T-helper 22 cell (primary cell): ENCODE data around the gene DLG5.
"Not testable (repeated sequence)": the region's sequence is repeated elsewhere in the genome, so short reads cannot be mapped to it uniquely, and the experiment has no call there.

Experiments
- DNase-seq: peaks from one replicate; pipeline ENCODE4 v3.0.0-alpha.2; 2020; ENCODE audit warnings: low read depth

The DLG5 gene

GRCh38 chr10:77768039-77768438 is 158.5 kb downstream of the DLG5 start:
- no peak for DNase-seq

DNA sequence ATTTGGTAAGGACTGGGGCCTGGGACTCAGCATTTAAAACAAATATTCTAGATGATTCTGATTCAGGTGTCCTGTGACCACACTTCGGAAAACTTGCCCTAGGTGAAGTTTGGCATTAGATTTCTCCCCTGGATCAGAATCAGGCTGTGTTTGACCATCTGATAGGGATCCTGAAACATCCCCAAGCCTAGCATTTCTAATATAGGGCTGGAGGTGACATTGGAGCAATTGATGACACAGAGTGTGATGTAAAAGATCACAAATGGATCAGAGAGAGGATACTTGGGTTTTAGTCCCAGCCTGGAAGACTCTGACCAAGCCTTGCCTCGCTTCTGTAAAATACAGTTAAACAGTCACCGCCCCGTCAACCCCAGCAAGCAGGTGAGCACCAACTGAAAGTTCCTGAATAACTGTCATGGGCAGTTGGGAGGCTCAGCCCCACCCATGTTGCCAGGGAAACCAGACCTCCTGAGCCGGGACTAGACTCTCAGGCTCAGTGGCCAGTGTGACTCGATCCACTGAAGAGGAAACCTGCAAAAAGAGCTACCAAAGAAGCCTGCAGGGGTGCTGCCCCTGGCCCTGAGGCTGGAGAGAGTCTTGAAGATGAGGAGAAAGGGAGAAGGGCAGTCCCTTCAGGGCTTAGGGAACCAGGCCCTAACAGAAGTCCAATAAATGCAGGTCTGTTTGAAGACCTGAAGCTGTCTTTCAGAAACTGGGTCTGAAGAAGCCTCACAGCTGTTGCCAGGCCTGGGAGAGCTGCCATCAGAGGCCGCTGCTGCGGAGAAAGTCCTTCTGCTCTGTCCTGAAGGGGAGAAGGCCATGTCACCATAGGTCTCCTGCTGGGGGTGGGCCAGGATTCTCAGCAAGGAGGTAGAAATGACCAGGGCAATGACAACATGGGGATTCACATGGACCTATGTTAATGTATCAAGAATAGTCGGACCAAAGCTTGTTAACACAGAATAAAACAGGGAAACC is 162.8 kb downstream of the DLG5 start:
- DNase-seq, result no peak

DNA sequence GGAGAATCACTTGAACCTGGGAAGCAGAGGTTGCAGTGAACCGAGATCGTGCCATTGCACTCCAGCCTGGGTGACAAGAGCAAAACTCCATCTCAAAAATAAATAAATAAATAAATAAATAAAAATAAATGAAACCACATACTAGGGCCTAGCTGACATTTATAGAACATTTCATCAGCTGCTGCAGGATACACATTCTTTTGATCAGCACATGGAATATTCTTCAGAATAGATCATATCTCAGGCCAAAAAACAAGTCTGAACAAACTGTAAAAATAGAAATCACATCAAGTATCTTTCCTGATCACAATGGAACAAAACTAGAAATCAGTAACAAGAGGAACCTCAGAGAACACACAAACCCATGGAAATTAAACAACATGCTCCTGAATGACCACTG is 168.1 kb downstream of the DLG5 start:
- not testable (repeated sequence) for DNase-seq

- no peak for DNase-seq
Observed at GRCh38 chr10:77756319-77757232, 170.0 kb downstream of the DLG5 start.

- DNase-seq, result no peak
Observed at GRCh38 chr10:77746047-77746707, 180.4 kb downstream of the DLG5 start.

DNA sequence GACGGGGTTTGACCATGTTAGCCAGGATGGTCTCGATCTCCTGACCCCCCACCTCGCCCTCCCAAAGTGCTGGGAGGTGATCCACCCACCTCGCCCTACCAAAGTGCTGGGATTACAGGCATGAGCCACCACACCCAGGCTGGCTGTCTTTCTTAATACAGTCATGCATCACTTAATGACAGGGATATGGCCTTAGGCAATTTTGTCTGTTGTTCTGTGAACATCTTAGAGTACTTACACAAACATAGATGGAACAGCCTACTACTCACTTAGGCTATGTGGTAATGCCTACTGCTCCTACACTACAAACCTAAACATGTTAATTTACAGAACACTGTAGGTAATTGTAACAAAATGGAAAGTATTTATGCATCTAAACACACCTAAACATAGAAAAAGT is 182.3 kb downstream of the DLG5 start:
- DNase-seq, result no peak

- no peak for DNase-seq
Observed at GRCh38 chr10:77742172-77742571, 184.4 kb downstream of the DLG5 start.

- no peak for DNase-seq
Observed at GRCh38 chr10:77741746-77742145, 184.8 kb downstream of the DLG5 start.
